CD8-positive, alpha-beta memory T cell (primary cell): ENCODE results near the gene TIMP3. TPM values are rescaled to one million over a fixed set of nuclear protein-coding genes. Genes with fewer than 3 reads are reported as not detected.

Experiments used
- CTCF ChIA-PET: fragments of 350-600 bp; sonication (Branson Sonifier 250); formaldehyde crosslinking; loops from one replicate; lab custom pipeline; 2021; ENCODE audit warnings: antibody characterized with exemption; lab: Charles Lee
- POLR2A ChIA-PET: fragments of 350-600 bp; sonication (Branson Sonifier 250); formaldehyde crosslinking; loops from one replicate; lab custom pipeline; 2021; ENCODE audit warnings: antibody characterized with exemption; lab: Charles Lee
- DNase-seq, 5 donors: peaks; one replicate each; pipeline versions ENCODE4 v3.0.0 to v3.0.0-alpha.2; 2020 to 2022; ENCODE audit warnings: mixed read lengths in 1 of 5
- H3K27ac ChIP-seq: one replicate; pipeline ENCODE4 v1.7.0; 2013; ENCODE audit warnings: low read depth, mild to moderate bottlenecking, low read length, moderate library complexity
- H3K27me3 ChIP-seq: 2 replicates; pipeline ENCODE4 v1.7.0; 2013; ENCODE audit warnings: low read length, mild to moderate bottlenecking; ENCODE audit not compliant: insufficient read depth, poor library complexity, severe bottlenecking
- H3K36me3 ChIP-seq: 2 replicates; pipeline ENCODE4 v1.7.0; 2013; ENCODE audit warnings: mild to moderate bottlenecking, low read length, moderate library complexity; ENCODE audit not compliant: insufficient read depth
- H3K4me1 ChIP-seq: 2 replicates; pipeline ENCODE4 v1.7.0; 2013; ENCODE audit warnings: mild to moderate bottlenecking, low read length, moderate library complexity; ENCODE audit not compliant: insufficient read depth
- H3K4me3 ChIP-seq: 2 replicates; pipeline ENCODE4 v1.7.0; 2013; ENCODE audit warnings: mild to moderate bottlenecking, low read length
- H3K9me3 ChIP-seq: 2 replicates; pipeline ENCODE4 v1.7.0; 2013; ENCODE audit warnings: mild to moderate bottlenecking, low read length
- H3K27ac Mint-ChIP-seq, 8 donors: one replicate each; pipeline ENCODE4 v1.8.0; 2020 to 2021; ENCODE audit warnings: mixed read lengths in 8 of 8, mild to moderate bottlenecking in 6 of 8, inconsistent platforms in 3 of 8, moderate library complexity in 3 of 8
- H3K27me3 Mint-ChIP-seq, 2 donors: one replicate each; pipeline ENCODE4 v1.8.0; 2020 to 2021; ENCODE audit warnings: mixed read lengths in 2 of 2, mild to moderate bottlenecking in 1 of 2, moderate library complexity in 1 of 2
- H3K36me3 Mint-ChIP-seq, 3 donors: one replicate each; pipeline ENCODE4 v1.8.0; 2020 to 2021; ENCODE audit warnings: mixed read lengths in 3 of 3, inconsistent platforms in 1 of 3, mild to moderate bottlenecking in 1 of 3
- H3K4me1 Mint-ChIP-seq, 3 donors: one replicate each; pipeline ENCODE4 v1.8.0; 2020 to 2021; ENCODE audit warnings: mixed read lengths in 3 of 3, inconsistent platforms in 1 of 3, mild to moderate bottlenecking in 1 of 3
- H3K4me3 Mint-ChIP-seq, 7 donors: one replicate each; pipeline ENCODE4 v1.8.0; 2020 to 2021; ENCODE audit warnings: mixed read lengths in 7 of 7, mild to moderate bottlenecking in 6 of 7, moderate library complexity in 4 of 7, inconsistent platforms in 2 of 7
- H3K9me3 Mint-ChIP-seq, 5 donors: one replicate each; pipeline ENCODE4 v1.8.0; 2020 to 2022; ENCODE audit warnings: mixed read lengths in 5 of 5, mild to moderate bottlenecking in 3 of 5, moderate library complexity in 2 of 5, inconsistent platforms in 1 of 5
- polyA plus RNA-seq: library from polyadenylated mRNA; unstranded; fragments of 300-500 nt; fragmentation: Illumina TruSeq; gene quantifications from one replicate; pipeline ENCODE4 v1.2.3, GENCODE V29; 2021
- total RNA-seq, 2 experiments: library from RNA; stranded (reverse); gene quantifications; one replicate each; pipeline ENCODE4 v1.2.3, GENCODE V29; 2021

Gene TIMP3
- total and polyA plus RNA-seq, 3 experiments from 2014 or later: 0.22 to 0.24 TPM; not detected in 1

- Mint-ChIP-seq H3K27ac (no peak overlapping the region), H3K27me3 (peaks cover 4 to 21% of the 10 kb centered on the region in 2 donors), H3K36me3 (no peaks in the 10 kb centered on the region), H3K4me1 (no peaks in the 10 kb centered on the region), H3K9me3 (no peaks in the 10 kb centered on the region), H3K4me3 (no peak overlapping the region)
- ChIA-PET CTCF (no interaction called here), POLR2A (no interaction called here)
- H3K27me3 ChIP-seq: no peaks in the 10 kb centered on the region
- no peaks in the 10 kb centered on the region for H3K36me3 ChIP-seq
- no peak overlapping the region for H3K27ac ChIP-seq
- DNase-seq: no peak
- no peaks in the 10 kb centered on the region for H3K9me3 ChIP-seq
- H3K4me3 ChIP-seq: no peak overlapping the region
- H3K4me1 ChIP-seq: no peaks in the 10 kb centered on the region
Measured at GRCh38 chr22:32815059-32815458, 13.6 kb downstream of the TIMP3 start.

DNA sequence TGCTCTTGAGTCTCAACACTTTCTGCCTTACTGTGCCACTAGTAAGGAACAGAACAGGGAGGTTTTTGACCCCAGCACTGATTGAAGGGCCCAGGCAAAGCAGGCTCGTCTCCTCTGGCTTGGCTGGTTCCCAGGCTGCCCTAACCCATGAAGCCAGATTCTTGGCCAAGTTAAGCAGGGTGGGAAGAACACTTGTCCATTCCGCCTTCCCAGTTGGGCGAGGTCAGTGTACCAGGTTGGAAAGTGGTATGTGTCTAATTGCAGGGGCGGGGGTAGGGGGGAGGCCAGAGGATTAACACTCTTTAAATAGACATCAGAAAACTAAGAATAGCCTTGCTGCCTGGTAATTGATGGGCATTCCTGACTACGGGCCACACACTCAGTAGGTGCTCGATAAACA lies 14.4 kb downstream of the TIMP3 start:
- Mint-ChIP-seq H3K27ac (no peak overlapping the region), H3K36me3 (no peaks in the 10 kb centered on the region), H3K4me3 (no peak overlapping the region), H3K4me1 (no peaks in the 10 kb centered on the region), H3K9me3 (no peaks in the 10 kb centered on the region), H3K27me3 (peaks cover 2 to 15% of the 10 kb centered on the region in 2 donors)
- no peaks in the 10 kb centered on the region for H3K4me1 ChIP-seq
- no peaks in the 10 kb centered on the region for H3K36me3 ChIP-seq
- H3K9me3 ChIP-seq: no peaks in the 10 kb centered on the region
- H3K4me3 ChIP-seq: no peak overlapping the region
- no peak overlapping the region for H3K27ac ChIP-seq
- H3K27me3 ChIP-seq: no peaks in the 10 kb centered on the region
- no peak for DNase-seq
- POLR2A ChIA-PET: no interaction called here
- CTCF ChIA-PET: no interaction called here

GRCh38 chr22:32817137-32817730 lies 15.7 kb downstream of the TIMP3 start:
- Histone ChIP-seq H3K27ac (no peak overlapping the region), H3K36me3 (no peaks in the 10 kb centered on the region), H3K4me1 (no peaks in the 10 kb centered on the region), H3K27me3 (no peaks in the 10 kb centered on the region), H3K4me3 (no peak overlapping the region), H3K9me3 (no peaks in the 10 kb centered on the region)
- Mint-ChIP-seq H3K4me1 (no peaks in the 10 kb centered on the region), H3K27me3 (peaks cover 2 to 13% of the 10 kb centered on the region in 2 donors), H3K27ac (peak overlapping the region in 1 of 8 donors; percentile 71), H3K9me3 (no peaks in the 10 kb centered on the region), H3K4me3 (no peak overlapping the region), H3K36me3 (no peaks in the 10 kb centered on the region)
- CTCF ChIA-PET: no interaction called here
- POLR2A ChIA-PET: no interaction called here
- DNase-seq: no peak

- Histone ChIP-seq H3K4me1 (no peaks in the 10 kb centered on the region), H3K36me3 (no peaks in the 10 kb centered on the region), H3K27ac (no peak overlapping the region), H3K27me3 (no peaks in the 10 kb centered on the region), H3K4me3 (no peak overlapping the region), H3K9me3 (no peaks in the 10 kb centered on the region)
- Mint-ChIP-seq H3K9me3 (no peaks in the 10 kb centered on the region), H3K36me3 (no peaks in the 10 kb centered on the region), H3K27me3 (peaks cover 2 to 18% of the 10 kb centered on the region in 2 donors), H3K4me1 (no peaks in the 10 kb centered on the region), H3K27ac (no peak overlapping the region), H3K4me3 (no peak overlapping the region)
- POLR2A ChIA-PET: no interaction called here
- CTCF ChIA-PET: no interaction called here
- no peak for DNase-seq
Measured at GRCh38 chr22:32818446-32819115, 17.1 kb downstream of the TIMP3 start.

DNA sequence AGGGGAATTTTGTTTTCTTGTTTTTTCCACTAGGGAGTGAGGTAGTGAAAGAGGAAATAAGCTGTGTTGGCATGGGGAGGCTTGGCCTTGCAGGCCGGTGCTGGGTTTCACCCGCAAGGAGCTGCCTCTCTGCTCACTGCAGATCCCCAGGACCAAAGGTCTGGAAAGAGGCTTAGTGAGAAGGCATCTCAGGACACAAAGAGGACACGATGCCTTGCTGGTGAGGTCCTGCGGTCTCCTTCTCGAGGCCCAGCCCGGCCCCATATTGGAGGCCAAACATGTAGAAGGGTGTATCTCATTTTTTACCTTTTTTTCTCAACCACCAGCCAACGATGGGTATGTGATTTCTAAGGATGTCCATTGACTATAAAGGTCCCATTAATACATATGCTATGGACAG lies 17.6 kb downstream of the TIMP3 start:
- no peak overlapping the region for H3K4me3 ChIP-seq
- H3K27me3 Mint-ChIP-seq: peaks cover 5 to 18% of the 10 kb centered on the region in 2 donors
- H3K27ac Mint-ChIP-seq: no peak overlapping the region
- CTCF ChIA-PET: no interaction called here
- no peaks in the 10 kb centered on the region for H3K27me3 ChIP-seq
- no peak for DNase-seq
- H3K36me3 Mint-ChIP-seq: no peaks in the 10 kb centered on the region
- H3K4me1 Mint-ChIP-seq: no peaks in the 10 kb centered on the region
- no peak overlapping the region for H3K27ac ChIP-seq
- POLR2A ChIA-PET: no interaction called here
- H3K4me3 Mint-ChIP-seq: no peak overlapping the region
- no peaks in the 10 kb centered on the region for H3K9me3 ChIP-seq
- no peaks in the 10 kb centered on the region for H3K9me3 Mint-ChIP-seq
- no peaks in the 10 kb centered on the region for H3K36me3 ChIP-seq
- no peaks in the 10 kb centered on the region for H3K4me1 ChIP-seq

DNA sequence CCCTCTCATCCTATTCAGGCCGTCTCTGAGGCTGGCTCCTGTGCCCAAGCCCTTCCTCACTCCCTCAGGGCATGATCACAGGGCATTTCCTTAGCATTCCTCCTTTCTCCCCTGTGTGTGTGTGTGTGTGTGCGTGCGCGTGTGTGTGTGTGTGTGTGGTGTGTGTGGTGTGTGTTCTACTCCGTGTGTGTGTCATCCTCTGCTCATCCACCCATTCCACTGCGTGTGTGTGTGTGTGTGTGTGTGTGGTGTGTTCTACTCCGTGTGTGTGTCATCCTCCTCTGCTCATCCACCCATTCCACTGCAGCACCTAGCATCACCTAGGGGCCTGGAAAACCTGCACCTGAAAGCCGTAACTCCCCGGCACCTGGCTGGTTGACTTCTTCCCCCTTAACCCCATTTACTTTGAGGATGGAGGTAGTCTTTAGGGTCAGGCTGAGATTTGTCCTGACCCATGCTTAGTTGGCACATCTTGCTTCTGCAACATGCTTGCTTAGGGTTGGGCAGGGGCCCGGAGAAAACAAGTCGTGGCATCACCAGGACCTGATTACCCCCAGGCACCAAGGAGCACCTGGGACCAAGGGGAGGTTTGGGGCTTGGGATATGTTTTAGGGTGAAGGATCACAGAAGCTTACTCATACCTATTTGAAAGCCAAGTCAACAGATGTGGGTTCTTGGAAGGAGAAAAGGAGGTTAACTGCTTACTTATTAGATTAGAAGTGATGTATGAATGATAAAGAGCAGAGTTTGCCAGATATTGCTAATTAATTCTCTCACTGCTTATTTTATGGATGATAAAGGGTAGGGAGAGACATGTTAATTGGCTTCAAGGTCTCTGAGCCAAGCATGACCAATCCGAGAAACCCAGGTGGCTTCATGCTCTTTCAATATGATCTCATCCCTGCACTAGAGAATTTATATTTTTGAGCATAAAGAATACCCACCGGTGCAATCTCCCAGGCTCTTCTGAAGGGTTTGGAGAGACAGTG lies 18.9 kb downstream of the TIMP3 start:
- H3K4me1 Mint-ChIP-seq: no peaks in the 10 kb centered on the region
- no peak for DNase-seq
- Histone ChIP-seq H3K9me3 (no peaks in the 10 kb centered on the region), H3K27ac (no peak overlapping the region), H3K4me3 (no peak overlapping the region), H3K36me3 (no peaks in the 10 kb centered on the region), H3K27me3 (no peaks in the 10 kb centered on the region), H3K4me1 (no peaks in the 10 kb centered on the region)
- peaks cover 5 to 18% of the 10 kb centered on the region in 2 donors for H3K27me3 Mint-ChIP-seq
- no peaks in the 10 kb centered on the region for H3K36me3 Mint-ChIP-seq
- POLR2A ChIA-PET: no interaction called here
- H3K27ac Mint-ChIP-seq: no peak overlapping the region
- H3K4me3 Mint-ChIP-seq: no peak overlapping the region
- CTCF ChIA-PET: no interaction called here
- no peaks in the 10 kb centered on the region for H3K9me3 Mint-ChIP-seq

DNA sequence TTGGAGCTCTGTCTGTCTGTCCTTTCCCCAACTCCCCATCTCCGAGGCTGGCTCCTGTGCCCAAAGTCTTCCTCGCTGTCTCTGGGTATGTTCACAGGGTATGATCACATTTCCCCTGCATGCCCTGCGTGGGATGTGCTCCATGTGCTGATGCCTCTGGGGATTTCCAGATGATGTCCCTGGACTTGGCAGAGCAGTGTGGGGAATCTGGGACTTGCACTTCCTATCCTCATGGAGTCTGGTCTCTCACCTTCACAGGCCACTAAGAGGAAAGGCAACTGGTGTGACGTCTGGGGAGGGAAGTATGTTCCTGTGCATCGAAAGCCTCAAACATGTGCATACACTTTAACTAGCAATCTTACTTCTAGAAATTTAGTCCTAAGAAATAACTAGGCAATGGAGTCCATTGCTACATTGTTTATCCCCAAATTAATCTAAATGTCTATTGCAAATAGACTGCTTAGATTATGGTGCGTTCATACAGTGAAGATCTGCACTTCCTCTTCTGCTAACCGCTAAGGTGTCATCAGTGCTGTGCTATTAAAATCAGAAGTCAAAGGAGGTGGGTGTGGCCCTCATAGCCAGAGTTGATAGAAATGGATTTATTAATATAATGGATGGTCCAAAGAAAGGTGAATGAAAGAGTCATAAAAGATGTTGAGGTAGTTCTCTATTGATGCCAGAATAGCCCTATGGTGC lies 20.8 kb downstream of the TIMP3 start:
- H3K27me3 ChIP-seq: no peaks in the 10 kb centered on the region
- POLR2A ChIA-PET: no interaction called here

More for the DNA sequence above, 20.8 kb downstream of the TIMP3 start:
- no peaks in the 10 kb centered on the region for H3K36me3 ChIP-seq
- Mint-ChIP-seq H3K36me3 (no peaks in the 10 kb centered on the region), H3K4me1 (no peaks in the 10 kb centered on the region), H3K27ac (no peak overlapping the region), H3K27me3 (peaks cover 5 to 18% of the 10 kb centered on the region in 2 donors), H3K4me3 (no peak overlapping the region), H3K9me3 (no peaks in the 10 kb centered on the region)
- H3K4me3 ChIP-seq: no peak overlapping the region
- H3K27ac ChIP-seq: no peak overlapping the region
- H3K4me1 ChIP-seq: no peaks in the 10 kb centered on the region
- CTCF ChIA-PET: no interaction called here
- DNase-seq: no peak
- H3K9me3 ChIP-seq: no peaks in the 10 kb centered on the region
